ENCODE measurements around the gene GRIK4. TPM values are rescaled to one million over a fixed set of nuclear protein-coding genes. Genes with fewer than 3 reads are reported as not detected.

The GRIK4 gene
- total and polyA plus RNA-seq, 2 donors (not counting 3 experiments of a cell fraction or from before 2014, with no cell fraction given), result 0.81 to 1.6 TPM

DNA sequence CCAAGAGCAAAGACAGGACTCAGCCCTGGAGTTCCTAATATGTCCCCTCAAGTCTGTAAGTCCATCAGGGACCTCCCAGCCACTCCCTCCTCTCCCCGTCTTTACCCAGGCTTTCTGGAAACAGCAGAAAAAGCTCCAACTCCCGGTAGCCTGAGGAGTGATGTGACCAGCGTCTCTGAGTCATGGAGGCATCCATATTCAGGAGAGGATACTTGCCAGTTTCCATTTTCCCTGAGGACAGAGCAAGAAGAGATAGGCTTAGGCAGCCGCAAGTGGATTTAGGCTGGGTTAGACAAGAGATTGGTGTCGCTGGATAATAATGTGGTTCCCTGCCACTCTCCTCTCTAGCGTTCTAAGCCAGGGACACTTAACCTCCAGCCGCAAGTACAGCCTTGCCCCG lies 206.6 kb downstream of the GRIK4 start:
- ChIA-PET POLR2A (no interaction called here), CTCF (no interaction called here)
- DNase-seq (ENCODE audit: low read depth, low spot score) (no peak), FAIRE-seq (no peak)
- H3K79me2 ChIP-seq (ENCODE audit: control insufficient read depth, insufficient read depth, low read length), result no peaks in the 10 kb centered on the region
- no peaks in the 10 kb centered on the region for H3K9me1 ChIP-seq (replicated peaks; ENCODE audit: control insufficient read depth, extremely low read depth, insufficient read depth, low read length)
- no TSS peak for BruUV-seq (replicated peaks)
- H3K27ac ChIP-seq (ENCODE audit: insufficient read depth, low read depth, low read length), result no peak overlapping the region
- TF ChIP-seq FOS (IDR thresholded peaks at IDR 0.05; ENCODE audit: borderline replicate concordance, insufficient read depth, low read length) (no peak), MYC (IDR thresholded peaks at IDR 0.05; ENCODE audit: low read depth, low read length) (no peak), EZH2 (IDR thresholded peaks at IDR 0.05; ENCODE audit: borderline replicate concordance, low read depth, low read length, severe bottlenecking) (no peak), POLR2AphosphoS5 (IDR thresholded peaks at IDR 0.05; ENCODE audit: insufficient read depth, low read depth, low read length) (no peak), POLR2A (IDR thresholded peaks at IDR 0.05; ENCODE audit: low read depth, low read length) (no peak), GATA2 (IDR thresholded peaks at IDR 0.05; ENCODE audit: insufficient read depth, insufficient read length, low read depth, low read length) (no peak), JUN (IDR thresholded peaks at IDR 0.05; ENCODE audit: borderline replicate concordance, insufficient read depth, insufficient read length, low read depth) (no peak)
- TF ChIP-seq, protein P1, sequence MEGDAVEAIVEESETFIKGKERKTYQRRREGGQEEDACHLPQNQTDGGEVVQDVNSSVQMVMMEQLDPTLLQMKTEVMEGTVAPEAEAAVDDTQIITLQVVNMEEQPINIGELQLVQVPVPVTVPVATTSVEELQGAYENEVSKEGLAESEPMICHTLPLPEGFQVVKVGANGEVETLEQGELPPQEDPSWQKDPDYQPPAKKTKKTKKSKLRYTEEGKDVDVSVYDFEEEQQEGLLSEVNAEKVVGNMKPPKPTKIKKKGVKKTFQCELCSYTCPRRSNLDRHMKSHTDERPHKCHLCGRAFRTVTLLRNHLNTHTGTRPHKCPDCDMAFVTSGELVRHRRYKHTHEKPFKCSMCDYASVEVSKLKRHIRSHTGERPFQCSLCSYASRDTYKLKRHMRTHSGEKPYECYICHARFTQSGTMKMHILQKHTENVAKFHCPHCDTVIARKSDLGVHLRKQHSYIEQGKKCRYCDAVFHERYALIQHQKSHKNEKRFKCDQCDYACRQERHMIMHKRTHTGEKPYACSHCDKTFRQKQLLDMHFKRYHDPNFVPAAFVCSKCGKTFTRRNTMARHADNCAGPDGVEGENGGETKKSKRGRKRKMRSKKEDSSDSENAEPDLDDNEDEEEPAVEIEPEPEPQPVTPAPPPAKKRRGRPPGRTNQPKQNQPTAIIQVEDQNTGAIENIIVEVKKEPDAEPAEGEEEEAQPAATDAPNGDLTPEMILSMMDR (IDR thresholded peaks at IDR 0.05; ENCODE audit: extremely low read depth in 1 of 2, insufficient read depth in 1 of 2, low read depth in 1 of 2, low read length in 2 of 2), result no peak
- TF ChIP-seq, protein P2, sequence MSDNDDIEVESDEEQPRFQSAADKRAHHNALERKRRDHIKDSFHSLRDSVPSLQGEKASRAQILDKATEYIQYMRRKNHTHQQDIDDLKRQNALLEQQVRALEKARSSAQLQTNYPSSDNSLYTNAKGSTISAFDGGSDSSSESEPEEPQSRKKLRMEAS (IDR thresholded peaks at IDR 0.05; ENCODE audit: insufficient read depth, insufficient read length), result no peak
- intact Hi-C loops (cut with micrococcal nuclease), result no loop called here
- H3K4me3 ChIP-seq (replicated peaks in 1 of 3; ENCODE audit: insufficient read depth in 1 of 3, low read depth in 1 of 3, low read length in 3 of 3), result no peak overlapping the region
- H3K4me1 ChIP-seq (ENCODE audit: control insufficient read depth, extremely low read depth, insufficient read depth, low read length), result peaks cover 8% of the 10 kb centered on the region
- no peak overlapping the region for H3K9ac ChIP-seq (replicated peaks; ENCODE audit: extremely low read depth, insufficient read depth, low read length)
- H3K4me2 ChIP-seq (ENCODE audit: insufficient read depth, low read length), result no peak overlapping the region
- no peak overlapping the region for H2AFZ ChIP-seq (ENCODE audit: low read depth, low read length)
- no peaks in the 10 kb centered on the region for H3K9me3 ChIP-seq (replicated peaks; ENCODE audit: control insufficient read depth, insufficient read depth, low read length)
- dilution Hi-C loops (cut with MboI; ENCODE audit: extremely low pct_ligation_motif_present, low sequenced_read_pairs), result no loop called here
- H3K27me3 ChIP-seq (ENCODE audit: control insufficient read depth in 2 of 2, insufficient read depth in 2 of 2, low read length in 2 of 2), result peaks cover 2 to 5% of the 10 kb centered on the region in 2 experiments
- no peaks in the 10 kb centered on the region for H4K20me1 ChIP-seq (replicated peaks; ENCODE audit: control insufficient read depth, extremely low read depth, insufficient read depth, low read length)
- H3K36me3 ChIP-seq (ENCODE audit: control insufficient read depth in 2 of 2, extremely low read depth in 1 of 2, insufficient read depth in 2 of 2, low read length in 2 of 2), result no peaks in the 10 kb centered on the region
